ENCODE data around the gene NTRK3. TPM values are rescaled to one million over a fixed set of nuclear protein-coding genes. Genes with fewer than 3 reads are reported as not detected.

The NTRK3 gene
- total RNA-seq, 6 experiments from 2014 or later, result 0.02 TPM; not detected in 5

- TF ChIP-seq CTCF (IDR thresholded peaks at IDR 0.05), result no peak
- Mint-ChIP-seq H3K9me3 (no peaks in the 10 kb centered on the region), H3K4me3 (no peak overlapping the region), H3K27me3 (ENCODE audit: insufficient read depth) (peaks cover 11% of the 10 kb centered on the region), H3K4me1 (ENCODE audit: low read depth) (no peaks in the 10 kb centered on the region), H3K27ac (no peak overlapping the region), H3K36me3 (ENCODE audit: low read depth) (no peaks in the 10 kb centered on the region)
- no peak for DNase-seq
These were observed 26.1 kb upstream of the NTRK3 start for GRCh38 chr15:88282614-88283013.

- no peaks in the 10 kb centered on the region for H3K36me3 Mint-ChIP-seq (ENCODE audit: low read depth)
- no peak overlapping the region for H3K27ac Mint-ChIP-seq
- peaks cover 10% of the 10 kb centered on the region for H3K27me3 Mint-ChIP-seq (ENCODE audit: insufficient read depth)
- no peaks in the 10 kb centered on the region for H3K9me3 Mint-ChIP-seq
- DNase-seq, result no peak
- no peak for TF ChIP-seq CTCF (IDR thresholded peaks at IDR 0.05)
- H3K4me1 Mint-ChIP-seq (ENCODE audit: low read depth), result no peaks in the 10 kb centered on the region
- H3K4me3 Mint-ChIP-seq, result no peak overlapping the region
These were observed 20.4 kb upstream of the NTRK3 start for GRCh38 chr15:88276821-88277410.

GRCh38 chr15:88275804-88276203 lies 19.3 kb upstream of the NTRK3 start:
- no peak overlapping the region for H3K4me3 Mint-ChIP-seq
- no peaks in the 10 kb centered on the region for H3K4me1 Mint-ChIP-seq (ENCODE audit: low read depth)
- TF ChIP-seq CTCF (IDR thresholded peaks at IDR 0.05), result no peak
- no peaks in the 10 kb centered on the region for H3K36me3 Mint-ChIP-seq (ENCODE audit: low read depth)
- H3K27ac Mint-ChIP-seq, result no peak overlapping the region
- no peak for DNase-seq
- peaks cover 15% of the 10 kb centered on the region for H3K27me3 Mint-ChIP-seq (ENCODE audit: insufficient read depth)
- H3K9me3 Mint-ChIP-seq, result no peaks in the 10 kb centered on the region

- no peaks in the 10 kb centered on the region for H3K4me1 Mint-ChIP-seq (ENCODE audit: low read depth)
- no peak overlapping the region for H3K4me3 Mint-ChIP-seq
- no peaks in the 10 kb centered on the region for H3K36me3 Mint-ChIP-seq (ENCODE audit: low read depth)
- no peak overlapping the region for H3K27ac Mint-ChIP-seq
- H3K27me3 Mint-ChIP-seq (ENCODE audit: insufficient read depth), result peaks cover 18% of the 10 kb centered on the region
- DNase-seq, result peak; percentile 45
- TF ChIP-seq CTCF (IDR thresholded peaks at IDR 0.05), result peak; percentile 90
- no peaks in the 10 kb centered on the region for H3K9me3 Mint-ChIP-seq
These were observed 18.3 kb upstream of the NTRK3 start for GRCh38 chr15:88274553-88275460.

- TF ChIP-seq CTCF (IDR thresholded peaks at IDR 0.05), result no peak
- Mint-ChIP-seq H3K4me3 (no peak overlapping the region), H3K4me1 (ENCODE audit: low read depth) (no peaks in the 10 kb centered on the region), H3K9me3 (no peaks in the 10 kb centered on the region), H3K27ac (no peak overlapping the region), H3K27me3 (ENCODE audit: insufficient read depth) (peaks cover 12% of the 10 kb centered on the region), H3K36me3 (ENCODE audit: low read depth) (no peaks in the 10 kb centered on the region)
- no peak for DNase-seq
These were observed 15.9 kb upstream of the NTRK3 start for GRCh38 chr15:88272421-88272820.

All from HFFc6 (cell line).